Prostate gland (tissue), 2 donors: ENCODE measurements around the gene RNGTT. TPM values are rescaled to one million over a fixed set of nuclear protein-coding genes. Genes with fewer than 3 reads are reported as not detected.

ENCODE experiments used
- DNase-seq: peaks from one replicate; pipeline ENCODE4 v3.0.0-alpha.2; 2019; ENCODE audit warnings: low spot score
- H3K27ac ChIP-seq, 2 donors: fragments of 200-600 bp; sonication (generic); 2 replicates each; pipeline ENCODE4 v1.5.1; 2017 to 2019
- H3K27me3 ChIP-seq: fragments of 200-600 bp; sonication (generic); replicated peaks from 2 replicates; pipeline ENCODE4 v1.5.1; 2019; ENCODE audit not compliant: insufficient read depth
- H3K36me3 ChIP-seq, 2 donors: fragments of 200-600 bp; sonication (generic); 1 replicate in 1 of 2; 2 replicates in 1 of 2; pipeline versions ENCODE4 v1.5.1 to v1.8.1; 2017 to 2019
- H3K4me1 ChIP-seq: fragments of 200-600 bp; sonication (generic); replicated peaks from 2 replicates; pipeline ENCODE4 v1.5.1; 2019
- H3K4me3 ChIP-seq, 2 donors: fragments of 200-600 bp; sonication (generic); 2 replicates each; pipeline ENCODE4 v1.5.1; 2017 to 2019
- H3K9me3 ChIP-seq: fragments of 200-600 bp; sonication (generic); 2 replicates; pipeline ENCODE4 v1.5.1; 2017
- CTCF ChIP-seq, 4 experiments: fragments of 200-600 bp in 2 of 4; fragments of 450-650 bp in 2 of 4; sonication (generic) in 2 of 4; IDR thresholded peaks; 1 replicate in 3 of 4; 2 replicates in 1 of 4; pipeline ENCODE4 v1.5.1; 2016 to 2019; ENCODE audit warnings: antibody characterized with exemption in 4 of 4, mild to moderate bottlenecking in 2 of 4, moderate library complexity in 2 of 4
- POLR2A ChIP-seq: fragments of 450-650 bp; IDR thresholded peaks from one replicate; pipeline ENCODE4 v1.6.1; 2016; ENCODE audit warnings: antibody characterized with exemption, mild to moderate bottlenecking
- POLR2AphosphoS5 ChIP-seq: sonication (generic); formaldehyde crosslinking; IDR thresholded peaks from one replicate; pipeline ENCODE4 v1.6.1; 2017; ENCODE audit warnings: antibody characterized with exemption
- WGBS: methylation state at CpG from one replicate; pipeline ENCODE4 v1.1.5; 2018; 5-methylcytosine and 5-hydroxymethylcytosine counted together
- intact Hi-C: fragments of 100-400 bp; cut with DNase I; formaldehyde crosslinking; loops from one replicate; pipeline ENCODE4 v1.14.2; 2022
- total RNA-seq, 2 donors: library from RNA; depleted of rRNA; stranded (reverse); fragments of >200 nt; gene quantifications; one replicate each; pipeline ENCODE4 v1.1.0, GENCODE V29; 2016

RNGTT gene
- total RNA-seq, 2 donors from 2014 or later, result 10.1 to 23.6 TPM

DNA sequence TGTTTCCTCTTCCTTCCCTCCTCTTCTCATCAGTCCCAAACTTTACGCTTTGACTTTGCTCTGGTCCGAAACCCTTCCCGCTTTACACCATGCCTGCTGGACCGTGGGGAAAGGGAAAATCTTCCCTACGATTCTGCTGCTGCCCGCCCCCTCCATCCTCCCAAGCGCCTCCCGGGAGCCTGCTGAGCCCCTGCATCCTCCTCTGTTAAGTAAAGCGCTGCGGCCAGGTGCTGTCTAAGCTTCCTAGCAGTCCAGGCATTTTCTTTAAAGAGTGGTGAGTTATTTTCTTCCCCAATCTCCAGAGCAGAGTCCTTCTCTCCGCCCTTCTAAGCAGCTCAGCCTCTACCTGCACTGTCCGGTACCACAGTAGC is 376.3 kb downstream of the RNGTT start:
- TF ChIP-seq CTCF (IDR thresholded peaks at IDR 0.05), result no peak
- TF ChIP-seq POLR2A, result no peak
- TF ChIP-seq POLR2AphosphoS5, result no peak
- Histone ChIP-seq H3K9me3 (no peaks in the 10 kb centered on the region), H3K27me3 (no peaks in the 10 kb centered on the region), H3K36me3 (no peaks in the 10 kb centered on the region), H3K27ac (no peak overlapping the region), H3K4me3 (no peak overlapping the region), H3K4me1 (no peaks in the 10 kb centered on the region)
- 76% methylated on average over 12 of the region's 12 CpGs for WGBS
- no peak for DNase-seq
- intact Hi-C loops, result no loop called here

DNA sequence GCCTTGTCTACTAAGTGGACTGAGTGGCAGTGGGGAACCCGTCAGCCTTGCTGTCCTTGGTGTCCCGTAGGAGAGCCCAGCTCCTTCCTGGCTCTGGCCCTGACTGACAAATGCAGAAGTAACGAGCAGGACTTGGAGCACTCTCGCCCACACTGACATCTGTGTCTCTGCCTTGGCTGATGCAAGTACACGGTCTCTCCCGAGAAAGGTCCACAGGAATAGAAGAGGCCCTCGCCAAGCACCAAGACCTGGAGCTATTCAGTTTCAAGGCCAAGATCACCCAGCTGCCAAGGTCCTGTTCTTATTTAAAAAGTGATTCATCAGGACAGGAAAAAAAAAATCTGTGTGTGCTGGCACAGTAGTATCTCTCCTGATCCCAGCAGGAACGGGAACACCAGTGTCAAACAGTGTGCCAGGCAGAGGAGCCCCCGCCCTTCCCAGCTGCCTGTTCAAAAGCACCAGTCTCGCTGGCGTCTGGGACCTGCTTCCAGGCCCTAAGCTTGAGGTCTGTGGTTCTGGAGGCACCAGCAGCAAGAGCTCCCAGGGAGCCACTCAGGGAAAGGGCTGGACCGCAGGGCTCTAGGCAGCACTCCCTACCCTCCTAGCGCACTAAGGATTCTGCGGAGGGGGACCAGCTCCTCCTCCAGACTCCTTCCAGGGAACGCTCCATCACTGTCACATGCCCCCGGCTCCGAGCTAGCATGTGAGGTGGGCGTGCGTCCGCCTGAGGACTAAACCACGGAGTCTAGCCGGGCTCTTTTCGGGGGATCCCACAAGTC is 376.9 kb downstream of the RNGTT start:
- Histone ChIP-seq H3K27ac (no peak overlapping the region), H3K36me3 (no peaks in the 10 kb centered on the region), H3K27me3 (no peaks in the 10 kb centered on the region), H3K4me1 (no peaks in the 10 kb centered on the region), H3K9me3 (no peaks in the 10 kb centered on the region), H3K4me3 (no peak overlapping the region)
- 66% methylated on average over 21 of the region's 23 CpGs for WGBS
- intact Hi-C loops, result no loop called here
- TF ChIP-seq CTCF (IDR thresholded peaks at IDR 0.05) (no peak), POLR2A (no peak), POLR2AphosphoS5 (no peak)
- no peak for DNase-seq

- no peak overlapping the region for H3K27ac ChIP-seq
- no peak for DNase-seq
- intact Hi-C loops, result no loop called here
Measured at GRCh38 chr6:88585276-88585692, 378.1 kb downstream of the RNGTT start.

DNA sequence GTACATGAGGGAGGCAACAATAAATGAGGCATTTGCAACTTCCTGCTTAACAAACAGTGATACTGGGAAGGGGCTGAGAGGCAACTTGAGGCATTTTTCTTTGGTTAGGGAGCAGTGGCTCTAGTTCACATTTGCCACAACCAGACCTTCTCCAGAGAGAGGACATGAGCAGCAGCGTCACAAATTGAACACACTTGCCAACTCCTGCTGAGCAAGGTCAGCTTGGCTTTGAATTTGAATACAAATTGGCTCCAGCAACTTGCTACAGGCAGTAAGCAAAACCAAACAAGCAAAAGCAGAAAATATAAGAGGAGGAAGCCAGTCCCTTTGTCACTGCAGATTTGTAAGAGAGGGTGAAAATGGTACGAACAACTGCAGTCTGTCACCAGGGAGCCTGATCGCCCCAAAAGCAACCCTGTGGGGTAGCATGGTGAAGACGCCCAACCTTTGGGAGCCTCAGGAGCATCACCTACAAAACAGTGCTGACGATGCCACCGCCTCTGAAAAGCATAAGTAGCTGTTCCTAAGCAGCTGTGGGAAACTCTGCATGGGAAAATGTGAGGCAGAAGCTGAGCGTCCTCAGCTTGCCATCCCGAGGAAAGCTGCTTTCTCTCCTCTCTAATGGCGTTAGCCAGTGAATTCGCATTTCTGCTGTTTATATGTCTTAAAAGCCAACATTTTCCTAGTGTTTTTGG is 378.7 kb downstream of the RNGTT start:
- Histone ChIP-seq H3K27ac (no peak overlapping the region), H3K36me3 (no peaks in the 10 kb centered on the region), H3K9me3 (no peaks in the 10 kb centered on the region), H3K4me3 (no peak overlapping the region), H3K27me3 (no peaks in the 10 kb centered on the region), H3K4me1 (no peaks in the 10 kb centered on the region)
- WGBS, result 78% methylated on average over 10 of the region's 10 CpGs
- intact Hi-C loops, result no loop called here
- DNase-seq, result no peak
- no peak for TF ChIP-seq CTCF (IDR thresholded peaks at IDR 0.05)
- no peak for TF ChIP-seq POLR2AphosphoS5
- no peak for TF ChIP-seq POLR2A

More at GRCh38 chr6:88585276-88585692, 378.1 kb downstream of the RNGTT start:
- Histone ChIP-seq H3K9me3 (no peaks in the 10 kb centered on the region), H3K4me3 (no peak overlapping the region), H3K36me3 (no peaks in the 10 kb centered on the region), H3K27me3 (no peaks in the 10 kb centered on the region), H3K4me1 (no peaks in the 10 kb centered on the region)
- WGBS, result 79% methylated on average over 9 of the region's 9 CpGs
- TF ChIP-seq POLR2A (no peak), CTCF (IDR thresholded peaks at IDR 0.05) (no peak), POLR2AphosphoS5 (no peak)

DNA sequence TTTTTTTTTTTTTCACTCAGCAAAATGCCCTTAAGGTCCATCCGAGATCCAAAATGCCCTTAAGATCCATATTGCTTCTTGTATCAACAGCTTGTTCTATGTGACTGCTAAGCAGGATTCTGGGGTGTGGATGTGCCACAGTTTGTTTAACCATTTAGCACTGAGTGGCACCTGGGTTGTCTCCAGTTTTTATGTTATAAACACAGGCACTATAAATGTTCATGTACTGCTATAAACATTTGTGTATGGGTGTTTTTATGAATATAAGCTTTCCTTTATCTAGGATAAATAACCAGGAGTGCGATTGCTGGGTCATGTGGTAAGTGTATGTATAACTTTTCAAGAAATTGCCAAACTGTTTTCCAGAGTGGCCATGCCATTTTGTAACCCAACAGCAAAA is 386.0 kb downstream of the RNGTT start:
- no peak overlapping the region for H3K4me3 ChIP-seq
- H3K9me3 ChIP-seq, result no peaks in the 10 kb centered on the region
- no peak overlapping the region for H3K27ac ChIP-seq
- H3K27me3 ChIP-seq, result no peaks in the 10 kb centered on the region
- no peaks in the 10 kb centered on the region for H3K36me3 ChIP-seq
- H3K4me1 ChIP-seq, result no peaks in the 10 kb centered on the region
- TF ChIP-seq CTCF (IDR thresholded peaks at IDR 0.05), result no peak
- TF ChIP-seq POLR2A, result no peak
- no peak for TF ChIP-seq POLR2AphosphoS5
- WGBS, result 68% methylated on average over 2 of the region's 2 CpGs
- DNase-seq, result no peak
- intact Hi-C loops, result no loop called here
